Measurements from ENCODE around the gene CLTCL1.
"Not testable (repeated sequence)": the region's sequence is repeated elsewhere in the genome, so short reads cannot be mapped to it uniquely, and the experiment has no call there.

CLTCL1 gene

DNA sequence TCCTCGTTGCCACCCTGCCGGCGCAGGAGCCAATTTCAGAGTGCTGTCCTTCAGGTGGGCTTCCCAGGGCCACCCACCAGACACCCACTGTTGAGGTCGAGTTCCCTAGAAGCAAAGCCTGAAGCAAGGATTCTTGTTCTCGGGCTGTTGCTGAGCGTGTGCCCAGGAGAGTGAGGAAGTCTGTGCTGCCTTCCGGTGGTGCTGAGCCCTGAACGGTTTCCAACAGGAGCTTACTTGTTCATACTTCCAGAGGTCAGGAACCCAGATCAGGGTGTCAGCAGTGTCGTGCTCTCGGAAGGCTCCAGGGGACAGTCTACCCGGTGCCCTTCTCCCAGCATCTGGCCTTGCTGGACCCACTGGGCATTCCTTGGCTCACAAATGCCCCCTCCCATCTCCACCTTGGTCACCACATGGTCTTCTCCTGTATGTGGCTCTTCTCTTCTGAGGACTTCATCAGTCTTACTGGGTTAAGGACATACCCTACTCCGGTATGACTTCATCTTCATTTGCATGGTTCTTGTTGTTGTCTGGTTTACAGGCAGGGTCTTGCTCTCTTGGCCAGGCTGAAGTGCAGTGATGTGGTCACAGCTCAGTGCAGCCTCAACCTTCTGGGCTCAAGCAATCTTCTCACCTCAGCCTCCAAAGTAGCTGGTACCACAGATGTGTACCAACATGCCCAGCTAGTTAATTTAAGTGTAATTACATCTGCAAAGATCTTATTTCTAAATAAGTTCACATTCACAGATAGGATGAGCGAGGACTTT, 124.2 kb downstream of the CLTCL1 start:
- TF ChIP-seq, protein P1, sequence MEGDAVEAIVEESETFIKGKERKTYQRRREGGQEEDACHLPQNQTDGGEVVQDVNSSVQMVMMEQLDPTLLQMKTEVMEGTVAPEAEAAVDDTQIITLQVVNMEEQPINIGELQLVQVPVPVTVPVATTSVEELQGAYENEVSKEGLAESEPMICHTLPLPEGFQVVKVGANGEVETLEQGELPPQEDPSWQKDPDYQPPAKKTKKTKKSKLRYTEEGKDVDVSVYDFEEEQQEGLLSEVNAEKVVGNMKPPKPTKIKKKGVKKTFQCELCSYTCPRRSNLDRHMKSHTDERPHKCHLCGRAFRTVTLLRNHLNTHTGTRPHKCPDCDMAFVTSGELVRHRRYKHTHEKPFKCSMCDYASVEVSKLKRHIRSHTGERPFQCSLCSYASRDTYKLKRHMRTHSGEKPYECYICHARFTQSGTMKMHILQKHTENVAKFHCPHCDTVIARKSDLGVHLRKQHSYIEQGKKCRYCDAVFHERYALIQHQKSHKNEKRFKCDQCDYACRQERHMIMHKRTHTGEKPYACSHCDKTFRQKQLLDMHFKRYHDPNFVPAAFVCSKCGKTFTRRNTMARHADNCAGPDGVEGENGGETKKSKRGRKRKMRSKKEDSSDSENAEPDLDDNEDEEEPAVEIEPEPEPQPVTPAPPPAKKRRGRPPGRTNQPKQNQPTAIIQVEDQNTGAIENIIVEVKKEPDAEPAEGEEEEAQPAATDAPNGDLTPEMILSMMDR (conservative IDR thresholded peaks at IDR 0.05; ENCODE audit: low read depth, low read length), result no peak

DNA sequence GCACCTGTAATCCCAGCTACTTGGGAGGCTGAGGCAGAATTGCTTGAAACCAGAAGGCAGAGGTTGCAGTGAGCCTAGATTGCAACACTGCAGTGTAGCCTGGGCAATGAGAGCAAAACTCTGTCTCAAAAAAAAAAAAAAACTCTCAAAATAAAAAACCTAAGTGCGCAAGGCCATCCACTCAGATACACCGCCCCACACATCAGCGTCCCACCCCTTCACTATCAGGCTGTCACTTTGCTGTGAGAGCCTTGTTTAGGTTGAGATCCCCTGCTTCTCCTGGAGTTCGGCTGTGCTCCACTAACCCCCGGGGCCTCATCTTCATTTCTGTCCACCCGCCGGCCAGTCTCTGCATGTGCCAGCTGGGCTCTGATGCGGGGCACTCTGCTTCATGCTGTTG, 125.1 kb downstream of the CLTCL1 start:
- DNase-seq (ENCODE audit: low read depth), result no peak
- H3K4me3 ChIP-seq (ENCODE audit: low read length), result no peak overlapping the region
- TF ChIP-seq, protein P1 (conservative IDR thresholded peaks at IDR 0.05; ENCODE audit: low read depth, low read length), result no peak

More for the DNA sequence above, 124.2 kb downstream of the CLTCL1 start:
- no peak overlapping the region for H3K4me3 ChIP-seq (ENCODE audit: low read length)
- no peak for DNase-seq (ENCODE audit: low read depth)

DNA sequence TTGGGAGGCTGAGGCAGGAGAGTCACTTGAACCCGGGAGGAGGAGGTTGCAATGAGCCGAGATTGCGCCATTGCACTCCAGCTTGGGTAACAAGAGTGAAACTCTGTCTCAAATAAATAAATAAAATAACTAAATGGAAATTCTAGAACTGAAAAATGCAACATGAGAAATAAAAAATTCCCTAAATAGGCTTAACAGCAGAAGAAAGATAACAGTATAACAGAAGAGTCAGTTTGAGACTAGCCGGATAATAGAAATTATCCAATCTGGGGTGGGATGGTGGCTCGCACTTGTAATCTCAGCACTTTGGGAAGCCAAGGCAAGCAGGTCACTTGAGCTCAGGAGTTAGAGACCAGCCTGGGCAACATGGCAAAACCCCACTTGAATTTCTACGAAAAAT, 127.1 kb downstream of the CLTCL1 start:
- TF ChIP-seq, protein P1 (conservative IDR thresholded peaks at IDR 0.05; ENCODE audit: low read depth, low read length), result no peak
- H3K4me3 ChIP-seq (ENCODE audit: low read length), result no peak overlapping the region
- DNase-seq (ENCODE audit: low read depth), result no peak

DNA sequence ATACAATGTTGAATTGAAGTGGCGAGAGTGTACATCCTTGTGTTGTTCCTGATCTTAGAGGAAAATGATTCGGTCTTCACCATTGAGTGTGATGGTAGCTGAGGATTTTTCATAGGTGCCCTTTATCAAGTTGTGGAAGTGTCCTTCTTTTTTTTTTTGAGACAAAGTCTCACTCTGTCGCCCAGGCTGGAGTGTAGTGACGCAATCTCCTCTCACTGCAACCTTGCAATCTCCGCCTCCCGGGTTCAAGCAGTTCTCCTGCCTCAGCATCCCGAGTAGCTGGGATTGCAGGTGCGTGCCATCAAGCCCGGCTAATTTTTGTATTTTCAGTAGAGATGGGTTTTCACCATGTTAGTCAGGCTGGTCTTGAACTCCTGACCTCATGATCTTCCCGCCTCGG, 132.9 kb downstream of the CLTCL1 start:
- not testable (repeated sequence) for H3K4me3 ChIP-seq (ENCODE audit: low read length); DNase-seq (ENCODE audit: low read depth)

DNA sequence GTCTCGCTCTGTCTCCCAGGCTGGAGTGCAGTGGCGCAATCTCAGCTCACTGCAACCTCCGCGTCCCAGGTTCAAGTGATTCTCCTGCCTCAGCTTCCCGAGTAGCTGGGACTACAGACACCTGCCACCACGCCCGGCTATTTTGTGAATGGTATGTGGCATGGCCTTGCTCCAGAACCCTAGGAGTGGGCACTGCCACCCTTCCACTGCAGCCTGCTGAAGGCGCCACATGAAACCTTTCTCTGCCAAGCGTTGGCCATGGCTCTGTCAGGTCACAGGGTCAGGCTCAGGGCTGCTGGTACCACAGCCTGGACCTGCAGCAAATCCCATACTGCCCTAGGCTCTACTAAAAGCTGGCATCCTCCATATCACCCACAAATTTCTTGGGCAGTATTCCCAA, 135.4 kb downstream of the CLTCL1 start:
- DNase-seq (ENCODE audit: low read depth); H3K4me3 ChIP-seq (ENCODE audit: low read length): not testable (repeated sequence)

DNA sequence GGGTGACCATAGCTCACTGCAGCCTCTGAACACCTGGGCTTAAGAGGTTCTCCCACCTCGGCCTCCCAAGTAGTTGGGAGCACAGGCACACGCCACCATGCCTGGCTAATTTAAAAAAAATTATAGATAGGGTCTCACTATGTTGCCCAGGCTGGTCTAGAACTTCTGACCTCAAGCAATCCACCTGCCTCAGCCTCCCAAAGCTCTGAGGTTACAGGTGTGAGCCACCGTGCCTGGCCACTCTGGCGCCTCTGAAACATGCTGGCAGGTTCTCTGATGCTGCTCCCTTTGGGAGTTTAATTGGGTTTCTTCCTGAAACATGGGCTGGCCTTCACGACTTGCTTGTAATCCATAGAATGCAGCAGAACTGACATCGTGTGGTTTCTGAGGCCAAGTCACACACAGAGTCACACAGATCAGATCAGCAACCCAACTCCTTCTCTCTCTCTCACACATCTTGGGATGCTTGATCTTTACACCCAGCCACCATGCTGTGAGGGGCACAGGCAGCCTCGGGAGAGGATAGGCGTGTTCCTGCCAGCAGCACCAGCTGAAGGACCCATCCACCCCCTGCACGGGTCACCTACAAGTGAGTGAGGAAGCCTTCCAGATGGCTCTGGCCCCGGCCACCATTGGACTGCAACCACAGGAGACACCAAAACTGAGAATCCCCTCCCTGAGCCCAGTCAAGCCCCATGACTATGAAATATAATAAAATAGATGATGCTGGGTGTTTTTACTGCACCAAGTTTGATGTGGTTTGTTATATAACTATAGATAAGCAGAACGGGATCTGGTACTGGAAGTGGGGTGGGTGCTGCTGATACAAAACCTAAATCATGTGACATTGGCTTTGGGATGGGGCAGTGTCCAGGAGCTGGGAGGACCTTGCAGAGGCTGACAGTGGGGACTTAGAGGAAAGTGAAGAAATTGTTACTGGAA, 138.3 kb downstream of the CLTCL1 start:
- TF ChIP-seq, protein P1 (conservative IDR thresholded peaks at IDR 0.05; ENCODE audit: low read depth, low read length), result no peak
- H3K4me3 ChIP-seq (ENCODE audit: low read length), result no peak overlapping the region
- no peak for DNase-seq (ENCODE audit: low read depth)

DNA sequence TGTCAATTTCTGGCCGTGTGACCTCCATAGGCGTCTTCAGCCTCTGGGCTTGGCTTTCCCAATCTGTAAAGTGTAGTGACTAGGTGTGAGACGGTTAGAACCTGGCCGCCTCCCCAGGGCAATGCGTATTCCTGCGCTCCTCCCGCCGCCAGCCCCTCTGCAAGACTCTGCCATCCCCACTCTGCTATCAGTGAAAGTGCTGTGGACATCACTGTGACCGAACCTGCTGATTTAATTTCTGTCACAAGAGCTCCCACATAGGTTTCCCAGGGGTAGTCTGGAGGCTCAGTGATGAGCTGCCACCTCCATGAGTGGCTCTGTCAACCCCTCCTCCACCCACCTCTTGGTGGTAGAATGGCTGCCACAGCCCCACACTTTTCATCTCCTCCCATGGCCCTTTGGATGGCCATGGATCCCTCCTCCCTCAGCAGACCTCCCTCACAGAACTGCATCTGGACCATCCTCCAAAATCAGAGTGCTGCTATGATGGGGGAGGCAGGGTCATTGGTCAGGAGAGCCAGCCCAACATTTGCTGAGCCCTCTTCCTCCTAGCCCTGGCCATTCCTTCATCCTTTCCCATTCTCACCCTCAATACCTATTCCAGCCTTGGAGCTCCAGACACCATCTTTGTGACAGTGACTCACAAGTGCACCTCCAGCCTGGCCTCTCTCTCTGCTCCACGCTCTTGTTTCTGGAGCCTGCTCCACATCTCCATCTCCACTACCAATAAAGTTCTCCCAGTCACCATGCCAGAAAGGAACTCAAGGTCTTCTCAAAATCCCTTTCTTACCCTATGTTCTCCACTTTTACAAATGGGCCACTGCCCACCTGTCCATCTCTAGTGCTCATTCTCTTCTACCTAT, 140.0 kb downstream of the CLTCL1 start:
- DNase-seq (ENCODE audit: low read depth), result no peak
- TF ChIP-seq, protein P1 (conservative IDR thresholded peaks at IDR 0.05; ENCODE audit: low read depth, low read length), result no peak
- H3K4me3 ChIP-seq (ENCODE audit: low read length), result no peak overlapping the region
